SK-N-SH (cell line): ENCODE data around the gene DISP2. TPM values are rescaled to one million over a fixed set of nuclear protein-coding genes. Genes with fewer than 3 reads are reported as not detected.

Experiments
- CTCF ChIA-PET: fragments of 300-600, 350-600 bp; formaldehyde crosslinking; extraction: SDS; loops from one replicate; lab custom pipeline; 2021; lab: Yijun Ruan, JAX
- POLR2A ChIA-PET: fragments of 350-600 bp; sonication (Branson Sonifier 250); formaldehyde crosslinking; extraction: SDS; loops from one replicate; lab custom pipeline; 2020; ENCODE audit warnings: antibody characterized with exemption, inconsistent platforms; lab: Yijun Ruan, JAX
- DNase-seq: peaks from one replicate; pipeline ENCODE4 v3.0.0; 2012
- H2AFZ ChIP-seq: fragments of 200-600 bp; sonication (generic); 2 replicates; pipeline ENCODE4 v1.8.1; 2016; ENCODE audit warnings: antibody characterized with exemption, mild to moderate bottlenecking, low read depth
- H3F3A ChIP-seq: fragments of 200-600 bp; sonication (generic); replicated peaks from 2 replicates; pipeline ENCODE3; 2016; ENCODE audit warnings: antibody characterized with exemption, mild to moderate bottlenecking; ENCODE audit not compliant: insufficient read depth
- H3K27ac ChIP-seq, 2 experiments: fragments of 200-500 bp in 1 of 2; fragments of 200-600 bp in 1 of 2; sonication (Bioruptor generic) in 1 of 2; sonication (generic), shearing (Covaris generic) in 1 of 2; 2 replicates each; pipeline versions ENCODE4 v1.5.1 to v1.6.1; 2014 to 2016; ENCODE audit warnings: low read depth in 2 of 2, inconsistent platforms in 1 of 2, low read length in 1 of 2, mild to moderate bottlenecking in 1 of 2, mixed read lengths in 1 of 2
- H3K27me3 ChIP-seq: fragments of 200-600 bp; sonication (generic), shearing (Covaris generic); 2 replicates; pipeline ENCODE4 v1.6.1; 2016; ENCODE audit warnings: mixed run types; ENCODE audit not compliant: insufficient read depth
- H3K36me3 ChIP-seq, 2 experiments: fragments of 200-500 bp in 1 of 2; fragments of 200-600 bp in 1 of 2; sonication (Bioruptor generic) in 1 of 2; sonication (generic) in 1 of 2; replicated peaks in 1 of 2; 2 replicates each; pipeline versions ENCODE3 to v1.5.1; 2014 to 2016; ENCODE audit warnings: low read length in 1 of 2, mild to moderate bottlenecking in 1 of 2; ENCODE audit not compliant: insufficient read depth in 2 of 2, control insufficient read depth in 1 of 2
- H3K4me1 ChIP-seq, 2 experiments: fragments of 200-500 bp in 1 of 2; fragments of 200-600 bp in 1 of 2; sonication (Bioruptor generic) in 1 of 2; sonication (generic), shearing (Covaris generic) in 1 of 2; 2 replicates each; pipeline versions ENCODE4 v1.5.1 to v1.6.1; 2014 to 2016; ENCODE audit warnings: low read depth in 1 of 2, low read length in 1 of 2, mixed run types in 1 of 2; ENCODE audit not compliant: insufficient read depth in 2 of 2, control insufficient read depth in 1 of 2
- H3K4me2 ChIP-seq: fragments of 200-600 bp; sonication (generic), shearing (Covaris generic); 2 replicates; pipeline ENCODE4 v1.6.1; 2017; ENCODE audit warnings: mixed run types
- H3K4me3 ChIP-seq, 2 experiments: fragments of 200-500 bp in 1 of 2; fragments of 200-600 bp in 1 of 2; sonication (Bioruptor generic) in 1 of 2; sonication (generic), shearing (Covaris generic) in 1 of 2; 2 replicates each; pipeline versions ENCODE4 v1.5.1 to v1.8.1; 2014 to 2016; ENCODE audit warnings: low read depth in 2 of 2, inconsistent platforms in 1 of 2, low read length in 1 of 2, mild to moderate bottlenecking in 1 of 2, mixed read lengths in 1 of 2, moderate library complexity in 1 of 2
- H3K79me2 ChIP-seq: fragments of 200-600 bp; sonication (generic); 2 replicates; pipeline ENCODE4 v1.8.1; 2017; ENCODE audit warnings: mild to moderate bottlenecking; ENCODE audit not compliant: insufficient read depth
- H3K9ac ChIP-seq: fragments of 200-600 bp; sonication (generic); 2 replicates; pipeline ENCODE4 v1.6.1; 2017; ENCODE audit warnings: mixed run types
- H3K9me2 ChIP-seq: fragments of 200-600 bp; sonication (generic); 2 replicates; pipeline ENCODE4 v1.6.1; 2017; ENCODE audit warnings: mixed run types
- H3K9me3 ChIP-seq: fragments of 200-600 bp; sonication (generic); 2 replicates; pipeline ENCODE4 v1.6.1; 2017; ENCODE audit warnings: mixed run types, mild to moderate bottlenecking, moderate library complexity
- H4K20me1 ChIP-seq: fragments of 200-600 bp; sonication (generic); 2 replicates; pipeline ENCODE4 v1.6.1; 2017; ENCODE audit warnings: mild to moderate bottlenecking, mixed run types; ENCODE audit not compliant: insufficient read depth
- ELF1 ChIP-seq: IDR thresholded peaks from 2 replicates; pipeline ENCODE4 v1.4.0; 2012
- GABPA ChIP-seq: IDR thresholded peaks from 2 replicates; pipeline ENCODE4 v1.4.0; 2012; ENCODE audit warnings: low read depth, mild to moderate bottlenecking
- GATA2 ChIP-seq: sonication (generic); formaldehyde crosslinking; IDR thresholded peaks from 2 replicates; pipeline ENCODE4 v1.5.0; 2020; ENCODE audit warnings: mild to moderate bottlenecking, missing genetic modification reagents
- IRF3 ChIP-seq: fragments of 150-350 bp; IDR thresholded peaks from 2 replicates; pipeline ENCODE4 v1.6.1; 2016; ENCODE audit warnings: mild to moderate bottlenecking, low read depth, low read length
- JUND ChIP-seq: IDR thresholded peaks from 2 replicates; pipeline ENCODE4 v1.4.0; 2012
- MEF2A ChIP-seq: IDR thresholded peaks from 2 replicates; pipeline ENCODE4 v1.4.0; 2012; ENCODE audit warnings: low read depth, borderline replicate concordance
- POLR2AphosphoS5 ChIP-seq: IDR thresholded peaks from 2 replicates; pipeline ENCODE4 v1.6.1; 2012; ENCODE audit warnings: low read depth, low read length
- RCOR1 ChIP-seq: fragments of 150-350 bp; IDR thresholded peaks from 2 replicates; pipeline ENCODE4 v1.6.1; 2017; ENCODE audit warnings: antibody characterized with exemption, low read length
- REST ChIP-seq: IDR thresholded peaks from 2 replicates; pipeline ENCODE4 v1.6.1; 2012; ENCODE audit warnings: mild to moderate bottlenecking, low read depth, low read length, moderate library complexity
- RXRA ChIP-seq: IDR thresholded peaks from 2 replicates; pipeline ENCODE4 v1.4.0; 2012; ENCODE audit warnings: low read depth, mild to moderate bottlenecking, borderline replicate concordance
- SIN3A ChIP-seq: IDR thresholded peaks from 2 replicates; pipeline ENCODE4 v1.6.1; 2012; ENCODE audit warnings: low read depth, mild to moderate bottlenecking, low read length, moderate library complexity, borderline replicate concordance
- SMC3 ChIP-seq: IDR thresholded peaks from 2 replicates; pipeline ENCODE4 v1.6.1; 2012; ENCODE audit warnings: low read depth, low read length, improper control_type of control experiment
- TAF1 ChIP-seq: IDR thresholded peaks from 2 replicates; pipeline ENCODE4 v1.6.1; 2012; ENCODE audit warnings: low read depth, mild to moderate bottlenecking, low read length, moderate library complexity, borderline replicate concordance
- TEAD4 ChIP-seq: IDR thresholded peaks from 2 replicates; pipeline ENCODE4 v1.4.0; 2012; ENCODE audit warnings: mild to moderate bottlenecking, borderline replicate concordance; ENCODE audit not compliant: insufficient read depth
- YY1 ChIP-seq: IDR thresholded peaks from 2 replicates; pipeline ENCODE4 v1.4.0; 2012; ENCODE audit warnings: low read depth, mild to moderate bottlenecking
- whole genome bisulfite sequencing: methylation state at CpG from one replicate; pipeline ENCODE4 v1.1.6; 2017; ENCODE audit warnings: low lambda C conversion rate; 5-methylcytosine and 5-hydroxymethylcytosine counted together
- polyA plus RNA-seq, 3 experiments: library from polyadenylated mRNA; depleted of rRNA; stranded (reverse); fragments of >200 nt; gene quantifications; 2 replicates each; pipeline ENCODE4 v1.2.3, GENCODE V29; 2012
- TF ChIP-seq, protein P1 (sequence below): fragments of 200-600 bp; sonication (generic); IDR thresholded peaks from 2 replicates; pipeline ENCODE4 v1.6.1; 2017; ENCODE audit warnings: antibody characterized with exemption, mild to moderate bottlenecking, moderate library complexity
- TF ChIP-seq, protein P2 (sequence below): IDR thresholded peaks from 2 replicates; pipeline ENCODE4 v1.4.0; 2012; ENCODE audit warnings: low read depth, borderline replicate concordance

Gene DISP2
- polyA plus RNA-seq, 1 of the 3 experiments (the other 2 are of a cell fraction) = 0.12 TPM

DNA sequence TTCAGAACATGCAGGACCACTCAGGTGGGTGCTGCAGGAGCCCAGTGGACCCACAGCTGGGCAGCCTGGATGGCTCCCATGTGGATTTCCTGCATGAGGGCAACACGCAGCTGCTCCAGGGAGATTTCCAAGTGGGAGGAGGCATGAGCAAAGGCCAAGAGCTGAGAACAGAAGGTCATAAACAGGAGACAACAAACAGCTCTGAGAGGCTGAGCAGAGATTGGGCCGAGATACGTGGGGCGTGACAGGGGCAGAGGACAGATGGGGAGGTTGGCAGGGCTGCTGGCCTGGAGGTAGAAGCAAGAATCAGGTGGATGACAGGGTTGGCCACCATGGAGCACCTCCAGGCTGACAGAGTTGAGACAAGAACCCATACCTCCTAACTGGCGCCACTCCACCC lies 4.3 kb upstream of the DISP2 start:
- ChIA-PET CTCF (interaction anchor here (0.7 to 70.6 kb wide), 9 partner anchors 10 to 84 kb away, joined by 3 to 2194 read pairs (median 5); partner anchors contain the start of genes ANKRD63, CCDC9B, INAFM2 and KNSTRN), POLR2A (no interaction called here)
- Histone ChIP-seq H3K9ac (no peak overlapping the region), H3K4me2 (no peak overlapping the region), H3F3A (peaks cover 6% of the 10 kb centered on the region), H4K20me1 (no peaks in the 10 kb centered on the region), H3K4me3 (no peak overlapping the region), H3K9me3 (no peaks in the 10 kb centered on the region), H3K4me1 (peaks cover 0 to 28% of the 10 kb centered on the region in 2 experiments; a peak in 2 of 4 replicates), H3K9me2 (no peaks in the 10 kb centered on the region), H2AFZ (no peak overlapping the region), H3K27me3 (no peaks in the 10 kb centered on the region), H3K27ac (no peak overlapping the region), H3K79me2 (no peaks in the 10 kb centered on the region), H3K36me3 (no peaks in the 10 kb centered on the region)
- TF ChIP-seq GABPA (no peak), GATA2 (CRISPR knock-in tag) (no peak), REST (no peak), SIN3A (no peak), IRF3 (no peak), JUND (no peak), TEAD4 (no peak), TAF1 (no peak), ELF1 (no peak), RCOR1 (no peak), RXRA (no peak), YY1 (no peak), SMC3 (no peak), MEF2A (no peak), POLR2AphosphoS5 (no peak)
- TF ChIP-seq, protein P1, sequence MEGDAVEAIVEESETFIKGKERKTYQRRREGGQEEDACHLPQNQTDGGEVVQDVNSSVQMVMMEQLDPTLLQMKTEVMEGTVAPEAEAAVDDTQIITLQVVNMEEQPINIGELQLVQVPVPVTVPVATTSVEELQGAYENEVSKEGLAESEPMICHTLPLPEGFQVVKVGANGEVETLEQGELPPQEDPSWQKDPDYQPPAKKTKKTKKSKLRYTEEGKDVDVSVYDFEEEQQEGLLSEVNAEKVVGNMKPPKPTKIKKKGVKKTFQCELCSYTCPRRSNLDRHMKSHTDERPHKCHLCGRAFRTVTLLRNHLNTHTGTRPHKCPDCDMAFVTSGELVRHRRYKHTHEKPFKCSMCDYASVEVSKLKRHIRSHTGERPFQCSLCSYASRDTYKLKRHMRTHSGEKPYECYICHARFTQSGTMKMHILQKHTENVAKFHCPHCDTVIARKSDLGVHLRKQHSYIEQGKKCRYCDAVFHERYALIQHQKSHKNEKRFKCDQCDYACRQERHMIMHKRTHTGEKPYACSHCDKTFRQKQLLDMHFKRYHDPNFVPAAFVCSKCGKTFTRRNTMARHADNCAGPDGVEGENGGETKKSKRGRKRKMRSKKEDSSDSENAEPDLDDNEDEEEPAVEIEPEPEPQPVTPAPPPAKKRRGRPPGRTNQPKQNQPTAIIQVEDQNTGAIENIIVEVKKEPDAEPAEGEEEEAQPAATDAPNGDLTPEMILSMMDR = no peak
- TF ChIP-seq, protein P2, sequence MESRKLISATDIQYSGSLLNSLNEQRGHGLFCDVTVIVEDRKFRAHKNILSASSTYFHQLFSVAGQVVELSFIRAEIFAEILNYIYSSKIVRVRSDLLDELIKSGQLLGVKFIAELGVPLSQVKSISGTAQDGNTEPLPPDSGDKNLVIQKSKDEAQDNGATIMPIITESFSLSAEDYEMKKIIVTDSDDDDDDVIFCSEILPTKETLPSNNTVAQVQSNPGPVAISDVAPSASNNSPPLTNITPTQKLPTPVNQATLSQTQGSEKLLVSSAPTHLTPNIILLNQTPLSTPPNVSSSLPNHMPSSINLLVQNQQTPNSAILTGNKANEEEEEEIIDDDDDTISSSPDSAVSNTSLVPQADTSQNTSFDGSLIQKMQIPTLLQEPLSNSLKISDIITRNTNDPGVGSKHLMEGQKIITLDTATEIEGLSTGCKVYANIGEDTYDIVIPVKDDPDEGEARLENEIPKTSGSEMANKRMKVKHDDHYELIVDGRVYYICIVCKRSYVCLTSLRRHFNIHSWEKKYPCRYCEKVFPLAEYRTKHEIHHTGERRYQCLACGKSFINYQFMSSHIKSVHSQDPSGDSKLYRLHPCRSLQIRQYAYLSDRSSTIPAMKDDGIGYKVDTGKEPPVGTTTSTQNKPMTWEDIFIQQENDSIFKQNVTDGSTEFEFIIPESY = no peak
- WGBS = 88% methylated on average over 4 of the region's 5 CpGs
- no peak for DNase-seq
